Duodenal mucosa (tissue), 2 donors: ENCODE results near the gene HMMR.

Source experiments
- H3K27ac ChIP-seq: one replicate; pipeline ENCODE4 v1.7.0; 2013; ENCODE audit warnings: low read depth, low read length
- H3K27me3 ChIP-seq, 2 donors: one replicate each; pipeline ENCODE4 v1.7.0; 2013; ENCODE audit warnings: low read length in 2 of 2, control low read depth in 1 of 2; ENCODE audit not compliant: insufficient read depth in 2 of 2, control insufficient read depth in 1 of 2
- H3K36me3 ChIP-seq, 2 donors: one replicate each; pipeline ENCODE4 v1.7.0; 2013; ENCODE audit warnings: low read length in 2 of 2, control low read depth in 1 of 2; ENCODE audit not compliant: insufficient read depth in 2 of 2, control insufficient read depth in 1 of 2
- H3K4me1 ChIP-seq, 2 donors: one replicate each; pipeline ENCODE4 v1.7.0; 2013; ENCODE audit warnings: low read length in 2 of 2, control low read depth in 1 of 2; ENCODE audit not compliant: insufficient read depth in 2 of 2, control insufficient read depth in 1 of 2
- H3K4me3 ChIP-seq, 2 donors: one replicate each; pipeline ENCODE4 v1.7.0; 2013; ENCODE audit warnings: low read length in 2 of 2, low read depth in 1 of 2
- H3K9ac ChIP-seq, 2 donors: one replicate each; pipeline ENCODE4 v1.7.0; 2013; ENCODE audit warnings: low read length in 2 of 2, low read depth in 1 of 2
- H3K9me3 ChIP-seq, 2 donors: one replicate each; pipeline ENCODE4 v1.7.0; 2013; ENCODE audit warnings: low read length in 2 of 2, control low read depth in 1 of 2; ENCODE audit not compliant: control insufficient read depth in 1 of 2

The HMMR gene

DNA sequence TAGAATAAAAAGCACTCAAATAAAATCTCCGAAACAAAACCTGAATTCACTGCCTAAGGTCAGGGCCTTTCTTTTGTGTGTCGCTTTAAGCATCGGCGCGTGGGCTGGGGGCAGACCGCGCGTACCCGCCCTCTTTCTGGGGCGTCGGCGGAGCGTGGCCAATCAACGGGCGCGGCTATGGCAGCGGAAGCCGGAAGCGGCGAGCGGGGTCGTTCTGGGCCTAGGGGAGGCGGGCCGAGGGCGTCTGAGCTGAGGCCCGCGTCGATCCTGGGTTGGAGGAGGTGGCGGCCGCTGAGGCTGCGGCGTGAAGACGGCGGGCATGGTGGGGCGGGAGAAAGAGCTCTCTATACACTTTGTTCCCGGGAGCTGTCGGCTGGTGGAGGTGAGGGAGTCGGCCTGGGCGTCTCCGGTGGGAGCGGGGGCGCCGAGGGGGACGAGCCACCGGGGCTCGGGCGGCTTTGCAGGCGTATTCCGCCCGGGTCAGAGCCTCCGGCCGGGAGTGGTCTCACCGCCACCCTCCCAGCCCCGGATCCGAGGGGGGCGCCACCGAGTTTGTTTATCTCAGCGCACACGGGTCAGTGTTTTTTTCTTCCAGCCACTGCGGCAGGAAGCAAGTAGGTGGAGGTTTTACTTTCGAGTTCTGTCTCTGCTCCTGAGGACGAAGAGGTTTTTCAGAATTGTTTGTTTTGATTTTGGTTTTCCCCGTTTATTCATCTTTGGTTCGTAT lies 45.1 kb downstream of the HMMR start, which contains the start of gene MAT2B:
Gene MAT2B (plus strand): TSS at position 252 of the 727 bp plus-strand sequence. CDS start 68 bp downstream, at position 320.
- H3K9me3 ChIP-seq = no peaks in the 10 kb centered on the region
- no peaks in the 10 kb centered on the region for H3K36me3 ChIP-seq
- H3K27ac ChIP-seq = peak within 1 kb of the TSS; percentile 97
- H3K4me1 ChIP-seq = peaks cover 9 to 20% of the 10 kb centered on the region in 2 donors
- H3K4me3 ChIP-seq = peak within 1 kb of the TSS; percentile 93 to 95
- peak within 1 kb of the TSS; percentile 90 to 98 for H3K9ac ChIP-seq
- H3K27me3 ChIP-seq = no peaks in the 10 kb centered on the region

DNA sequence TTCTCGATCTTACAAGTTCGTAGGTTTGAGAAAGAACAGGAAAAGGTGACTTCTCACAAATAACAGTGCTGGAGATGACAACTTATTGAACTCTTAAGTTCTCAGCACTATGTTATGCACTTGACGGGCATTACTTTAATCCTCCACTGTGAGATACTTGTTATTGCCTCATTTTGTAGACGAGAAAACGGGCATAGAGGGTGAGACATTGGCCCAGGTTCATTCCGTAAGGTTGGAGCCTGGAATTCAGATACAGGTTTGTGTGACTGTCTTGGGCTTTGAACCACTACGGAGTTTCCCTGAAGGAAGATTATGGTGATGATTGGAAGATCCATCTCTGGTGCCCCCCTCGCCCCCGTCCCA lies 45.6 kb downstream of the HMMR start:
- H3K4me3 ChIP-seq = peak overlapping the region; percentile 93 to 95
- no peaks in the 10 kb centered on the region for H3K27me3 ChIP-seq
- peaks cover 9 to 20% of the 10 kb centered on the region in 2 donors for H3K4me1 ChIP-seq
- peak overlapping the region; percentile 97 for H3K27ac ChIP-seq
- no peaks in the 10 kb centered on the region for H3K36me3 ChIP-seq
- H3K9me3 ChIP-seq = no peaks in the 10 kb centered on the region
- H3K9ac ChIP-seq = peak overlapping the region; percentile 86 to 98

DNA sequence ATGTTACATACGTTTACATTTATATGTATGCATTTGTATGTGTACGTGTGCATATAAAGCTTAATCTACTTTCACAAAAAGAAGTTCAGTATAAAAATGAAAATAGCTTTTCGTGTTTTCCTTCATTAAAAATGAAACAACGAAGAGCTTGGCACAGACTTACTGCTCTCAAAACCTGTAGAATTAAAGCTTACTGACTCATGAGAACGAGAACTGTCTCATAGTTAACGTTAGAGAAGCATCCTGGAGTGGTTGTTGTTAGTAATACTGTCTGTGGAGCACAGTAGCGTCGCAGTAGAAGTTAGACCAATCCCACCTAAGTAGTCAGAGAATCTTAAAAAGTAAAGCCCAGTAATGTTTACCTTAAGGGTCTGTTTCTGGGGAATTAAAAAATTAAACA lies 46.3 kb downstream of the HMMR start:
- Histone ChIP-seq H3K9me3 (no peaks in the 10 kb centered on the region), H3K4me1 (peaks cover 10 to 20% of the 10 kb centered on the region in 2 donors), H3K27ac (peak overlapping the region; percentile 97), H3K4me3 (peak overlapping the region; percentile 93 to 95), H3K36me3 (no peaks in the 10 kb centered on the region), H3K9ac (peak overlapping the region; percentile 86 to 98), H3K27me3 (no peaks in the 10 kb centered on the region)

DNA sequence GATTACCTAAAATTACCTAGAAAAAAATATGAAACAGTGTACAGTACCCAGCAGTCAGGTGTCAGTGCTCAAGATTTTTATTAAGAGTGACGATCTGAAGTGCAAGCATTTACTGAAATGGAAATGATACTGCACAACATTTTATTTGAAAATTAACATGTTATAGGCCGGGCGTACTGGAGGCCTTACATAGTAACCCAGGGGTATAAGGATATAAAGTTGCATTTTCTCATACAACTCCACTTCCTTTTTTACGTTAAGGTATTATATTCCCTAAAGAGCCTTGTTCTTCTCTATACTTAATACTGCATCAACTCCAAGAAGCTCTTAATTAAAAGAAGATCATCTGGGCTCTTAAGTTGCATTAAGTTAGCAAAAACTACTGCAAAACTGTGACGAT lies 48.3 kb downstream of the HMMR start:
- no peaks in the 10 kb centered on the region for H3K27me3 ChIP-seq
- peak overlapping the region; percentile 50 to 93 for H3K4me3 ChIP-seq
- peak overlapping the region; percentile 86 to 98 for H3K9ac ChIP-seq
- peaks cover 6 to 16% of the 10 kb centered on the region in 2 donors for H3K4me1 ChIP-seq
- no peaks in the 10 kb centered on the region for H3K9me3 ChIP-seq
- peaks cover 13 to 20% of the 10 kb centered on the region in 2 donors for H3K36me3 ChIP-seq
- H3K27ac ChIP-seq = peak overlapping the region; percentile 36

DNA sequence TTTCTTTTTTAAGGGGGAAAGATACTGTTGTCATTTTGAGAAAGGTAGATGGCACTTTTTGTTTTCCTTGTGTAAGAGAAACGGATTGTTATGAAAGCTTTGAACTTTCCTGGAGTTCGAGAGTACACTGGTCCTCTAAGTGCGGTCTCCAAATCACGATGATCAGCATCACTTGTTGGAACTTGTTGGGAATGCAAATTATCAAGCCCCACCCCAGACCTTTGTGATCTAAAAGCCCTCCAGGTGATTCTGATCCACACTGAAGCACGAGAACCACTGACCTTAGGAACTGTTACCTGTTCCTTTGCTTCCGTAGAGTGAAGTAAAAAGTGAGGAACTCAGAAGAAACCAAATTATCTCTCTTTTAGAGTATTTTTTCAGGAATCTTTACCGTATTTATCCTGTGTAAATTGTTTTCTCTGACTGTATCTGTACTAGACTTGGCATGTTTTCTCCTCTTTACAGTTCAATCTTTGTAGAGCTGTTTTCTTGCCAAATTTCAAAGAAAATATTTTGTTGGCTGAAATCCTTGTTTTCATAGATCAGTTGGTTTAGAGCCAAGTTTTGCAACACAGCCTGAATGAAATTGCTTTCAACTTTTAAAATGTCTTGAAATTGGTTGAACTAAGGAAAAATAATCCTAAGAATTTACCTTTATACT lies 49.0 kb downstream of the HMMR start:
- Histone ChIP-seq H3K9ac (peak overlapping the region; percentile 86 to 98), H3K27ac (peak overlapping the region; percentile 36)

DNA sequence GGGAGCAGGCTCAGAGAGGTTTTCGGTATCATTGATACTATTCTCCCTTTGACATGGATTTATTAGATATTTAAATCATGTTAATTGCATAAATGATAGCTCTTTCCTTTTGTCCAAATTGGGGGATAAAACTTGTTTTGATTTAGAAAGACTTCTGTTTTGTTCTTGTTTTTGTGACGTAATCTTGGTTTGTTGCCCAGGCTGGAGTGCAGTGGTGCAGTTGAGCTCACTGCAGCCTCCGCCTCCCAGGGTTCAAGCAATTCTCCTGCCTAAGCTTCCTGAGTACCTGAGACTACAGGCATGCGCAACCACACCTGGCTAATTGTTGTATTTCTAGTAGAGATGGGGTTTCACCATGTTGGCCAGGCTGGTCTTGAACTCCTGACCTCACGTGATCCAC lies 52.1 kb downstream of the HMMR start:
- H3K4me1 ChIP-seq = peaks cover 6 to 15% of the 10 kb centered on the region in 2 donors
- peaks cover 34 to 55% of the 10 kb centered on the region in 2 donors for H3K36me3 ChIP-seq
- H3K9ac ChIP-seq = no peak overlapping the region
- H3K4me3 ChIP-seq = no peak overlapping the region
- H3K27me3 ChIP-seq = no peaks in the 10 kb centered on the region
- H3K27ac ChIP-seq = no peak overlapping the region
- no peaks in the 10 kb centered on the region for H3K9me3 ChIP-seq

More for the DNA sequence above, 49.0 kb downstream of the HMMR start:
- H3K9me3 ChIP-seq = no peaks in the 10 kb centered on the region
- peaks cover 14 to 27% of the 10 kb centered on the region in 2 donors for H3K36me3 ChIP-seq
- H3K4me3 ChIP-seq = peak overlapping the region; percentile 50 to 93
- no peaks in the 10 kb centered on the region for H3K27me3 ChIP-seq
- H3K4me1 ChIP-seq = peaks cover 6 to 16% of the 10 kb centered on the region in 2 donors

DNA sequence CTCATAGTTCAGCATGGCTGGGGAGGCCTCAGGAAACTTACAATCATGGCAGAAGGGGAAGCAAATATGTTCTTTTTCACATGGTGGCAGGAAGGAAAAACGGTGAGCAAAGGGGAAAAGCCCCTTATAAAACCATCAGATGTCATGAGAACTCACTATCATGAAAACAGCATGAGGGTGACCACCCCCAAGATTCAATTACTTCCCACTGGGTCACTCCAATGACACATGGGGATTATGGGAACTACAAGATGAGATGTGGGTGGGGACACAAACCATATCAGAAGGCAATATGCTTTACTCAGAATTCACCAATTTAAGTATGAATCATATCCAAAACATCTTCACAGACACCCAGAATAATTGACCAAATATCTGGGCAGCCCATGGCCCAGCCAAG lies 64.7 kb downstream of the HMMR start:
- Histone ChIP-seq H3K27me3 (no peaks in the 10 kb centered on the region), H3K36me3 (peaks cover 0 to 13% of the 10 kb centered on the region in 2 donors), H3K9me3 (no peaks in the 10 kb centered on the region), H3K4me1 (no peaks in the 10 kb centered on the region), H3K9ac (no peak overlapping the region), H3K27ac (no peak overlapping the region), H3K4me3 (no peak overlapping the region)

DNA sequence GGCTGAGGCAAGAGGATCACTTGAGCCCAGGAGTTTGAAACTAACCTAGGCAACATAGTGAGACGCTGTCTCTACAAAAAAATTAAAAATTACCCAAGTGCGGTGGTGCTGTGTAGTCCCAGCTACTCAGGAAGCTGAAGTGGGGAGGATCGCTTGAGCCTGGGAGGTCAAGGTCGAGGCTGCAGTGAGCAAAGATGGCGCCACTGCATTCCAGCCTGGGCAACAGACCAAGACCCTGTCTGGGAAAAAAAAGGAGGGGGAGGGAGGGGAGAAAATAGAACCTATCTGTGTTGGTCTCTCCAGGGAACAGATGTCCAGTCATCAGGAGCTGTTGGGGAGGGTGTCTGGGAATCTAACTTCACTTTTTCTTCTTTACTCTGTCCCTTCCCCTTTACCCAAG lies 69.3 kb downstream of the HMMR start:
- Histone ChIP-seq H3K9me3 (no peaks in the 10 kb centered on the region), H3K9ac (no peak overlapping the region), H3K27ac (no peak overlapping the region), H3K4me1 (peaks cover 15 to 26% of the 10 kb centered on the region in 2 donors), H3K4me3 (no peak overlapping the region), H3K36me3 (no peaks in the 10 kb centered on the region), H3K27me3 (no peaks in the 10 kb centered on the region)

DNA sequence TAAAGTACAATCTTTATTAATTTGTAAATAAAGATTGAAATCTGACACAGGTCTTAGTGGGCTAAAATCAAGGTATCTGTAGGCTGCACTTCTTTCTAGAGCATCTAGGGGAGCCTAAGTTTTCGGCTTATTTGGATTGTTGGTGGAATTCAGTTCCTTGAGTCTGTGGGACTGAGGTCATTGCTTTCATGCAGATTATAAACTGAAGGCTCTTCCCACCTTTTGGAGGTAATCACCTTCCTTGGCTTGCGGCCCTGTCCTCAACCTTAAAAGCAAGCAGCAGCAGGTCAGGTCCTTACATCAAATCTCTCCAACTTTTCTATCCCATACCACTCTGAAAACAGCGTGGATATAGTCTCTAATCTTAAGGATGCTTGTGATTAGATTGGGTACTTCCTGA lies 70.8 kb downstream of the HMMR start:
- Histone ChIP-seq H3K27ac (no peak overlapping the region), H3K9me3 (no peaks in the 10 kb centered on the region), H3K27me3 (no peaks in the 10 kb centered on the region), H3K4me1 (peaks cover 22 to 36% of the 10 kb centered on the region in 2 donors), H3K9ac (no peak overlapping the region), H3K4me3 (no peak overlapping the region), H3K36me3 (no peaks in the 10 kb centered on the region)
